ENCODE measurements around the gene SIRT5. TPM values are rescaled to one million over a fixed set of nuclear protein-coding genes. Genes with fewer than 3 reads are reported as not detected.

Gene SIRT5
- total and polyA plus RNA-seq, 2 experiments from 2014 or later: 9.8 to 13.1 TPM

DNA sequence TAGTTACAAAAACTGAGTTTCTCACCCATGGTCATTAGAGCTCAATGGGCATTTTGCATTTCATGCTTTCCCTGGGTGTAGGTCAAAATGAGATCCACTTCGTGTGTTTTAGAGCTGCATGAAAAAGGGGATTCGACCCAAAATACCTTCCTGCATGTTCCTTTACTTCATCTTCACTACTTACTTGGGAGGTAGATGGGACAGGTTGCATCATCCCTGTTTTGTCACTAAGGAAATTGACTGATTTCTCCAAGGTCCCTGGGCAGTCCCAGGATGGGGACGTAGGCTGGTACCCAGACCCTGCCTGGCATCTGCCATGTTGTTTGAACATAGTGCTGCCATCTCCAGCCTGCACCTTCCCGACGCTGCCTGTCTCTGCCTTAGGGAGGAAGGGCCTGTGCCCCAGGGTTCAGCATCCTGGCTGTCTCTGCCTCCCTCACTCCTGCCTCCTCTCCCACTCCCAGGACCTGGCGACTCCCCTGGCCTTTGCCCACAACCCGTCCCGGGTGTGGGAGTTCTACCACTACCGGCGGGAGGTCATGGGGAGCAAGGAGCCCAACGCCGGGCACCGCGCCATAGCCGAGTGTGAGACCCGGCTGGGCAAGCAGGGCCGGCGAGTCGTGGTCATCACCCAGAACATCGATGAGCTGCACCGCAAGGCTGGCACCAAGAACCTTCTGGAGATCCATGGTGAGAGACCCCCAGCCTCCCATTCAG, 17.0 kb downstream of the SIRT5 start:
- peaks cover 19% of the 10 kb centered on the region for H3K36me3 Mint-ChIP-seq (ENCODE audit: low read depth)
- Histone ChIP-seq H3K9me2 (ENCODE audit: insufficient read depth) (no peaks in the 10 kb centered on the region), H3K79me2 (replicated peaks; ENCODE audit: insufficient read depth) (no peaks in the 10 kb centered on the region), H3F3A (replicated peaks; ENCODE audit: low read depth) (no peaks in the 10 kb centered on the region; the same call in 1 of the 2 replicates), H2AFZ (no peak overlapping the region), H3K27me3 (ENCODE audit: insufficient read depth) (no peaks in the 10 kb centered on the region), H3K4me3 (no peak overlapping the region), H3K4me1 (ENCODE audit: insufficient read depth) (no peaks in the 10 kb centered on the region), H3K4me2 (no peak overlapping the region), H3K27ac (ENCODE audit: low read depth) (no peak overlapping the region), H3K36me3 (ENCODE audit: insufficient read depth) (peaks cover 8% of the 10 kb centered on the region; the same call in 1 of the 2 replicates), H4K20me1 (replicated peaks; ENCODE audit: insufficient read depth) (no peaks in the 10 kb centered on the region; the same call in 1 of the 2 replicates)
- H3K27ac Mint-ChIP-seq: no peak overlapping the region
- DNase-seq (ENCODE audit: low spot score) (no peak), ATAC-seq (no peak)
- TF ChIP-seq JUNB (IDR thresholded peaks at IDR 0.05; ENCODE audit: unreplicated experiment): no peak
- TF ChIP-seq, protein P1, sequence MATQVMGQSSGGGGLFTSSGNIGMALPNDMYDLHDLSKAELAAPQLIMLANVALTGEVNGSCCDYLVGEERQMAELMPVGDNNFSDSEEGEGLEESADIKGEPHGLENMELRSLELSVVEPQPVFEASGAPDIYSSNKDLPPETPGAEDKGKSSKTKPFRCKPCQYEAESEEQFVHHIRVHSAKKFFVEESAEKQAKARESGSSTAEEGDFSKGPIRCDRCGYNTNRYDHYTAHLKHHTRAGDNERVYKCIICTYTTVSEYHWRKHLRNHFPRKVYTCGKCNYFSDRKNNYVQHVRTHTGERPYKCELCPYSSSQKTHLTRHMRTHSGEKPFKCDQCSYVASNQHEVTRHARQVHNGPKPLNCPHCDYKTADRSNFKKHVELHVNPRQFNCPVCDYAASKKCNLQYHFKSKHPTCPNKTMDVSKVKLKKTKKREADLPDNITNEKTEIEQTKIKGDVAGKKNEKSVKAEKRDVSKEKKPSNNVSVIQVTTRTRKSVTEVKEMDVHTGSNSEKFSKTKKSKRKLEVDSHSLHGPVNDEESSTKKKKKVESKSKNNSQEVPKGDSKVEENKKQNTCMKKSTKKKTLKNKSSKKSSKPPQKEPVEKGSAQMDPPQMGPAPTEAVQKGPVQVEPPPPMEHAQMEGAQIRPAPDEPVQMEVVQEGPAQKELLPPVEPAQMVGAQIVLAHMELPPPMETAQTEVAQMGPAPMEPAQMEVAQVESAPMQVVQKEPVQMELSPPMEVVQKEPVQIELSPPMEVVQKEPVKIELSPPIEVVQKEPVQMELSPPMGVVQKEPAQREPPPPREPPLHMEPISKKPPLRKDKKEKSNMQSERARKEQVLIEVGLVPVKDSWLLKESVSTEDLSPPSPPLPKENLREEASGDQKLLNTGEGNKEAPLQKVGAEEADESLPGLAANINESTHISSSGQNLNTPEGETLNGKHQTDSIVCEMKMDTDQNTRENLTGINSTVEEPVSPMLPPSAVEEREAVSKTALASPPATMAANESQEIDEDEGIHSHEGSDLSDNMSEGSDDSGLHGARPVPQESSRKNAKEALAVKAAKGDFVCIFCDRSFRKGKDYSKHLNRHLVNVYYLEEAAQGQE (IDR thresholded peaks at IDR 0.05; ENCODE audit: unreplicated experiment): no peak
- TF ChIP-seq CREB1 (CRISPR knock-in tag; IDR thresholded peaks at IDR 0.05; ENCODE audit: low read depth): no peak
- no peak for TF ChIP-seq ZNF331 (CRISPR knock-in tag; IDR thresholded peaks at IDR 0.05; ENCODE audit: low read depth)
- TF ChIP-seq, protein P2, sequence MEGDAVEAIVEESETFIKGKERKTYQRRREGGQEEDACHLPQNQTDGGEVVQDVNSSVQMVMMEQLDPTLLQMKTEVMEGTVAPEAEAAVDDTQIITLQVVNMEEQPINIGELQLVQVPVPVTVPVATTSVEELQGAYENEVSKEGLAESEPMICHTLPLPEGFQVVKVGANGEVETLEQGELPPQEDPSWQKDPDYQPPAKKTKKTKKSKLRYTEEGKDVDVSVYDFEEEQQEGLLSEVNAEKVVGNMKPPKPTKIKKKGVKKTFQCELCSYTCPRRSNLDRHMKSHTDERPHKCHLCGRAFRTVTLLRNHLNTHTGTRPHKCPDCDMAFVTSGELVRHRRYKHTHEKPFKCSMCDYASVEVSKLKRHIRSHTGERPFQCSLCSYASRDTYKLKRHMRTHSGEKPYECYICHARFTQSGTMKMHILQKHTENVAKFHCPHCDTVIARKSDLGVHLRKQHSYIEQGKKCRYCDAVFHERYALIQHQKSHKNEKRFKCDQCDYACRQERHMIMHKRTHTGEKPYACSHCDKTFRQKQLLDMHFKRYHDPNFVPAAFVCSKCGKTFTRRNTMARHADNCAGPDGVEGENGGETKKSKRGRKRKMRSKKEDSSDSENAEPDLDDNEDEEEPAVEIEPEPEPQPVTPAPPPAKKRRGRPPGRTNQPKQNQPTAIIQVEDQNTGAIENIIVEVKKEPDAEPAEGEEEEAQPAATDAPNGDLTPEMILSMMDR (conservative IDR thresholded peaks at IDR 0.05; ENCODE audit: low read depth in 2 of 2): no peak
- TF ChIP-seq NANOG (IDR thresholded peaks at IDR 0.05; ENCODE audit: borderline replicate concordance): no peak
- TF ChIP-seq EZH2 (IDR thresholded peaks at IDR 0.05; ENCODE audit: low read depth, unreplicated experiment): no peak
- TF ChIP-seq, protein P3, sequence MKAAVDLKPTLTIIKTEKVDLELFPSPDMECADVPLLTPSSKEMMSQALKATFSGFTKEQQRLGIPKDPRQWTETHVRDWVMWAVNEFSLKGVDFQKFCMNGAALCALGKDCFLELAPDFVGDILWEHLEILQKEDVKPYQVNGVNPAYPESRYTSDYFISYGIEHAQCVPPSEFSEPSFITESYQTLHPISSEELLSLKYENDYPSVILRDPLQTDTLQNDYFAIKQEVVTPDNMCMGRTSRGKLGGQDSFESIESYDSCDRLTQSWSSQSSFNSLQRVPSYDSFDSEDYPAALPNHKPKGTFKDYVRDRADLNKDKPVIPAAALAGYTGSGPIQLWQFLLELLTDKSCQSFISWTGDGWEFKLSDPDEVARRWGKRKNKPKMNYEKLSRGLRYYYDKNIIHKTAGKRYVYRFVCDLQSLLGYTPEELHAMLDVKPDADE (IDR thresholded peaks at IDR 0.05): no peak
- TF ChIP-seq POLR2AphosphoS5 (IDR thresholded peaks at IDR 0.05; ENCODE audit: low read depth): no peak
- no peak for TF ChIP-seq ZNF114 (CRISPR knock-in tag; IDR thresholded peaks at IDR 0.05)
- no peak for TF ChIP-seq EZH2phosphoT487 (IDR thresholded peaks at IDR 0.05; ENCODE audit: unreplicated experiment)
- TF ChIP-seq, protein P4, sequence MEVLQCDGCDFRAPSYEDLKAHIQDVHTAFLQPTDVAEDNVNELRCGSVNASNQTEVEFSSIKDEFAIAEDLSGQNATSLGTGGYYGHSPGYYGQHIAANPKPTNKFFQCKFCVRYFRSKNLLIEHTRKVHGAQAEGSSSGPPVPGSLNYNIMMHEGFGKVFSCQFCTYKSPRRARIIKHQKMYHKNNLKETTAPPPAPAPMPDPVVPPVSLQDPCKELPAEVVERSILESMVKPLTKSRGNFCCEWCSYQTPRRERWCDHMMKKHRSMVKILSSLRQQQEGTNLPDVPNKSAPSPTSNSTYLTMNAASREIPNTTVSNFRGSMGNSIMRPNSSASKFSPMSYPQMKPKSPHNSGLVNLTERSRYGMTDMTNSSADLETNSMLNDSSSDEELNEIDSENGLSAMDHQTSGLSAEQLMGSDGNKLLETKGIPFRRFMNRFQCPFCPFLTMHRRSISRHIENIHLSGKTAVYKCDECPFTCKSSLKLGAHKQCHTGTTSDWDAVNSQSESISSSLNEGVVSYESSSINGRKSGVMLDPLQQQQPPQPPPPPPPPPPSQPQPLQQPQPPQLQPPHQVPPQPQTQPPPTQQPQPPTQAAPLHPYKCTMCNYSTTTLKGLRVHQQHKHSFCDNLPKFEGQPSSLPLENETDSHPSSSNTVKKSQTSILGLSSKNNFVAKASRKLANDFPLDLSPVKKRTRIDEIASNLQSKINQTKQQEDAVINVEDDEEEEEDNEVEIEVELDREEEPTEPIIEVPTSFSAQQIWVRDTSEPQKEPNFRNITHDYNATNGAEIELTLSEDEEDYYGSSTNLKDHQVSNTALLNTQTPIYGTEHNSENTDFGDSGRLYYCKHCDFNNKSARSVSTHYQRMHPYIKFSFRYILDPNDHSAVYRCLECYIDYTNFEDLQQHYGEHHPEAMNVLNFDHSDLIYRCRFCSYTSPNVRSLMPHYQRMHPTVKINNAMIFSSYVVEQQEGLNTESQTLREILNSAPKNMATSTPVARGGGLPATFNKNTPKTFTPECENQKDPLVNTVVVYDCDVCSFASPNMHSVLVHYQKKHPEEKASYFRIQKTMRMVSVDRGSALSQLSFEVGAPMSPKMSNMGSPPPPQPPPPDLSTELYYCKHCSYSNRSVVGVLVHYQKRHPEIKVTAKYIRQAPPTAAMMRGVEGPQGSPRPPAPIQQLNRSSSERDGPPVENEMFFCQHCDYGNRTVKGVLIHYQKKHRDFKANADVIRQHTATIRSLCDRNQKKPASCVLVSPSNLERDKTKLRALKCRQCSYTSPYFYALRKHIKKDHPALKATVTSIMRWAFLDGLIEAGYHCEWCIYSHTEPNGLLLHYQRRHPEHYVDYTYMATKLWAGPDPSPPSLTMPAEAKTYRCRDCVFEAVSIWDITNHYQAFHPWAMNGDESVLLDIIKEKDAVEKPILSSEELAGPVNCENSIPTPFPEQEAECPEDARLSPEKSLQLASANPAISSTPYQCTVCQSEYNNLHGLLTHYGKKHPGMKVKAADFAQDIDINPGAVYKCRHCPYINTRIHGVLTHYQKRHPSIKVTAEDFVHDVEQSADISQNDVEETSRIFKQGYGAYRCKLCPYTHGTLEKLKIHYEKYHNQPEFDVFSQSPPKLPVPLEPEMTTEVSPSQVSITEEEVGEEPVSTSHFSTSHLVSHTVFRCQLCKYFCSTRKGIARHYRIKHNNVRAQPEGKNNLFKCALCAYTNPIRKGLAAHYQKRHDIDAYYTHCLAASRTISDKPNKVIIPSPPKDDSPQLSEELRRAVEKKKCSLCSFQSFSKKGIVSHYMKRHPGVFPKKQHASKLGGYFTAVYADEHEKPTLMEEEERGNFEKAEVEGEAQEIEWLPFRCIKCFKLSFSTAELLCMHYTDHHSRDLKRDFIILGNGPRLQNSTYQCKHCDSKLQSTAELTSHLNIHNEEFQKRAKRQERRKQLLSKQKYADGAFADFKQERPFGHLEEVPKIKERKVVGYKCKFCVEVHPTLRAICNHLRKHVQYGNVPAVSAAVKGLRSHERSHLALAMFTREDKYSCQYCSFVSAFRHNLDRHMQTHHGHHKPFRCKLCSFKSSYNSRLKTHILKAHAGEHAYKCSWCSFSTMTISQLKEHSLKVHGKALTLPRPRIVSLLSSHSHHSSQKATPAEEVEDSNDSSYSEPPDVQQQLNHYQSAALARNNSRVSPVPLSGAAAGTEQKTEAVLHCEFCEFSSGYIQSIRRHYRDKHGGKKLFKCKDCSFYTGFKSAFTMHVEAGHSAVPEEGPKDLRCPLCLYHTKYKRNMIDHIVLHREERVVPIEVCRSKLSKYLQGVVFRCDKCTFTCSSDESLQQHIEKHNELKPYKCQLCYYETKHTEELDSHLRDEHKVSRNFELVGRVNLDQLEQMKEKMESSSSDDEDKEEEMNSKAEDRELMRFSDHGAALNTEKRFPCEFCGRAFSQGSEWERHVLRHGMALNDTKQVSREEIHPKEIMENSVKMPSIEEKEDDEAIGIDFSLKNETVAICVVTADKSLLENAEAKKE (CRISPR knock-in tag; IDR thresholded peaks at IDR 0.05): no peak
- TF ChIP-seq STAT1 (IDR thresholded peaks at IDR 0.05; ENCODE audit: unreplicated experiment): no peak
- 0 out of 3 replicates have a peak, but pooled peaks cover 2% of the 10 kb centered on the region for H3K4me1 Mint-ChIP-seq
- no peaks in the 10 kb centered on the region for H3K9me3 Mint-ChIP-seq
- H3K4me3 Mint-ChIP-seq: no peak overlapping the region
- no peaks in the 10 kb centered on the region for H3K27me3 Mint-ChIP-seq (ENCODE audit: insufficient read depth, low read depth, poor library complexity)

Measured in GM23338 (cell line).